Fibroblast of lung (primary cell): Measurements from ENCODE around the gene FXN. TPM values are rescaled to one million over a fixed set of nuclear protein-coding genes. Genes with fewer than 3 reads are reported as not detected.

Experiments
- DNase-seq, 2 donors: peaks; one replicate each; pipeline versions ENCODE4 v3.0.0 to v3.0.0-alpha.2; 2010; ENCODE audit warnings: low read depth in 2 of 2
- H2AFZ ChIP-seq: 2 replicates; pipeline ENCODE4 v1.5.1; 2012; ENCODE audit warnings: low read length, control low read depth, inconsistent platforms
- H3K27ac ChIP-seq: 2 replicates; pipeline ENCODE4 v1.5.1; 2011; ENCODE audit warnings: low read length, control low read depth; ENCODE audit not compliant: insufficient read depth
- H3K27me3 ChIP-seq: 2 replicates; pipeline ENCODE4 v1.5.1; 2011; ENCODE audit warnings: mild to moderate bottlenecking, low read length; ENCODE audit not compliant: control insufficient read depth, insufficient read depth
- H3K36me3 ChIP-seq: 2 replicates; pipeline ENCODE4 v1.5.1; 2011; ENCODE audit warnings: low read length; ENCODE audit not compliant: control insufficient read depth, insufficient read depth
- H3K4me1 ChIP-seq: 2 replicates; pipeline ENCODE4 v1.5.1; 2011; ENCODE audit warnings: low read length; ENCODE audit not compliant: control insufficient read depth, insufficient read depth; ENCODE audit errors: extremely low read depth
- H3K4me2 ChIP-seq: 2 replicates; pipeline ENCODE4 v1.5.1; 2011; ENCODE audit warnings: low read length, control low read depth; ENCODE audit not compliant: insufficient read depth; ENCODE audit errors: extremely low read depth
- H3K4me3 ChIP-seq, 4 experiments: fragments of 200-600 bp in 1 of 4; sonication (generic) in 1 of 4; replicated peaks in 1 of 4; 2 replicates each; pipeline ENCODE4 v1.5.1; 2011 to 2016; ENCODE audit warnings: low read length in 4 of 4, low read depth in 3 of 4, mild to moderate bottlenecking in 3 of 4, control low read depth in 2 of 4, inconsistent platforms in 1 of 4, mixed read lengths in 1 of 4; ENCODE audit not compliant: insufficient read depth in 1 of 4; ENCODE audit errors: control extremely low read depth in 1 of 4
- H3K79me2 ChIP-seq: 2 replicates; pipeline ENCODE4 v1.5.1; 2012; ENCODE audit warnings: mild to moderate bottlenecking, low read length, inconsistent platforms; ENCODE audit not compliant: control insufficient read depth, insufficient read depth
- H3K9ac ChIP-seq: 2 replicates; pipeline ENCODE4 v1.5.1; 2011; ENCODE audit warnings: mild to moderate bottlenecking, low read length, control low read depth; ENCODE audit not compliant: insufficient read depth
- H3K9me3 ChIP-seq: 2 replicates; pipeline ENCODE4 v1.5.1; 2012; ENCODE audit warnings: low read depth, low read length; ENCODE audit not compliant: control insufficient read depth, insufficient read depth
- H4K20me1 ChIP-seq: 2 replicates; pipeline ENCODE4 v1.5.1; 2011; ENCODE audit warnings: low read length; ENCODE audit not compliant: control insufficient read depth, insufficient read depth; ENCODE audit errors: extremely low read depth
- CTCF ChIP-seq, 2 donors: IDR thresholded peaks in 1 of 2; conservative IDR thresholded peaks in 1 of 2; 1 replicate in 1 of 2; 2 replicates in 1 of 2; pipeline ENCODE4 v1.5.1; 2011 to 2012; ENCODE audit warnings: low read length in 2 of 2, control low read depth in 1 of 2, inconsistent platforms in 1 of 2, low read depth in 1 of 2, mild to moderate bottlenecking in 1 of 2
- EZH2 ChIP-seq: IDR thresholded peaks from 2 replicates; pipeline ENCODE4 v1.5.1; 2012; ENCODE audit warnings: low read length, control low read depth, mild to moderate bottlenecking; ENCODE audit errors: missing control alignments
- polyA plus RNA-seq, 2 donors: library from polyadenylated mRNA; depleted of rRNA in 1 of 2; stranded (reverse) in 1 of 2; unstranded in 1 of 2; fragments of >200 nt; gene quantifications; 2 replicates each; pipeline ENCODE4 v1.2.1, GENCODE V29; 2011 to 2012; ENCODE audit warnings: missing spikeins in 1 of 2
- total RNA-seq: library from RNA; depleted of rRNA; stranded (reverse); fragments of >200 nt; gene quantifications from 2 replicates; pipeline ENCODE4 v1.2.1, GENCODE V29; 2014

The FXN gene
- total and polyA plus RNA-seq, 2 donors (not counting 1 experiment from before 2014, with no cell fraction given): 0.99 to 21.6 TPM

DNA sequence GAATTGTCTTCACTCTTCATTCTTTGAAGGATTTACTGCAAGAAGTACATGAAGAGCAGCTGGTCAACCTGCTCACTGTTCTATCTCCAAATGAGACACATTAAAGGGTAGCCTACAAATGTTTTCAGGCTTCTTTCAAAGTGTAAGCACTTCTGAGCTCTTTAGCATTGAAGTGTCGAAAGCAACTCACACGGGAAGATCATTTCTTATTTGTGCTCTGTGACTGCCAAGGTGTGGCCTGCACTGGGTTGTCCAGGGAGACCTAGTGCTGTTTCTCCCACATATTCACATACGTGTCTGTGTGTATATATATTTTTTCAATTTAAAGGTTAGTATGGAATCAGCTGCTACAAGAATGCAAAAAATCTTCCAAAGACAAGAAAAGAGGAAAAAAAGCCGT is 37.6 kb downstream of the FXN start:
- Histone ChIP-seq H4K20me1 (no peaks in the 10 kb centered on the region), H3K4me2 (no peak overlapping the region), H3K27ac (no peak overlapping the region), H3K27me3 (no peaks in the 10 kb centered on the region), H3K9me3 (no peaks in the 10 kb centered on the region), H3K4me1 (no peaks in the 10 kb centered on the region), H3K4me3 (no peak overlapping the region), H2AFZ (no peak overlapping the region), H3K36me3 (no peaks in the 10 kb centered on the region), H3K79me2 (no peaks in the 10 kb centered on the region), H3K9ac (no peak overlapping the region)
- DNase-seq: no peak
- TF ChIP-seq EZH2 (no peak), CTCF (conservative IDR thresholded peaks at IDR 0.05 in 1 of 2, IDR thresholded peaks at IDR 0.05 in 1 of 2; ENCODE audit: low read depth in 1 of 2, low read length in 2 of 2) (no peak)

GRCh38 chr9:69074801-69075200 is 39.2 kb downstream of the FXN start:
- H3K9me3 ChIP-seq: no peaks in the 10 kb centered on the region
- no peak overlapping the region for H3K9ac ChIP-seq
- TF ChIP-seq EZH2 (no peak), CTCF (conservative IDR thresholded peaks at IDR 0.05 in 1 of 2, IDR thresholded peaks at IDR 0.05 in 1 of 2; ENCODE audit: low read depth in 1 of 2, low read length in 2 of 2) (no peak)
- H3K27me3 ChIP-seq: no peaks in the 10 kb centered on the region
- H3K4me3 ChIP-seq: no peak overlapping the region
- H2AFZ ChIP-seq: no peak overlapping the region
- no peak overlapping the region for H3K4me2 ChIP-seq
- H3K4me1 ChIP-seq: no peaks in the 10 kb centered on the region
- H3K36me3 ChIP-seq: no peaks in the 10 kb centered on the region
- no peaks in the 10 kb centered on the region for H4K20me1 ChIP-seq
- H3K79me2 ChIP-seq: no peaks in the 10 kb centered on the region
- H3K27ac ChIP-seq: no peak overlapping the region
- no peak for DNase-seq

DNA sequence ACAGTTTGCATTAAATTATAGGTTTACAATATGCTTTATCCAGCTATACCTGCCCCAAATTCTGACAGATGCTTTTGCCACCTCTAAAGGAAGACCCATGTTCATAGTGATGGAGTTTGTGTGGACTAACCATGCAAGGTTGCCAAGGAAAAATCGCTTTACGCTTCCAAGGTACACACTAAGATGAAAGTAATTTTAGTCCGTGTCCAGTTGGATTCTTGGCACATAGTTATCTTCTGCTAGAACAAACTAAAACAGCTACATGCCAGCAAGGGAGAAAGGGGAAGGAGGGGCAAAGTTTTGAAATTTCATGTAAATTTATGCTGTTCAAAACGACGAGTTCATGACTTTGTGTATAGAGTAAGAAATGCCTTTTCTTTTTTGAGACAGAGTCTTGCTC is 41.0 kb downstream of the FXN start:
- TF ChIP-seq CTCF (conservative IDR thresholded peaks at IDR 0.05 in 1 of 2, IDR thresholded peaks at IDR 0.05 in 1 of 2; ENCODE audit: low read depth in 1 of 2, low read length in 2 of 2) (no peak), EZH2 (no peak)
- no peak for DNase-seq
- no peak overlapping the region for H3K27ac ChIP-seq

More for the DNA sequence above, 41.0 kb downstream of the FXN start:
- Histone ChIP-seq H2AFZ (no peak overlapping the region), H3K9me3 (no peaks in the 10 kb centered on the region), H3K79me2 (no peaks in the 10 kb centered on the region), H3K4me2 (no peak overlapping the region), H3K27me3 (no peaks in the 10 kb centered on the region), H3K36me3 (no peaks in the 10 kb centered on the region), H3K9ac (no peak overlapping the region), H3K4me1 (no peaks in the 10 kb centered on the region), H4K20me1 (no peaks in the 10 kb centered on the region), H3K4me3 (no peak overlapping the region)
